Pancreas (tissue), 10 donors: ENCODE results near the gene ZNF473. TPM values are rescaled to one million over a fixed set of nuclear protein-coding genes. Genes with fewer than 3 reads are reported as not detected.
A peak's percentile ranks its signal among the peaks of the same experiment; 100 is the strongest.

Source experiments
- ATAC-seq, 4 donors: fragments of 200-7000 bp; cut with Tn5 transposase; one replicate each; pipeline versions ENCODE4 v1.8.0 to v1.9.1; 2020; ENCODE audit warnings: mild to moderate bottlenecking in 4 of 4, moderate library complexity in 4 of 4
- DNase-seq, 6 donors: peaks; one replicate each; pipeline ENCODE4 v3.0.0-alpha.2; 2020
- FAIRE-seq: peaks from 2 replicates; lab custom pipeline; 2012; peaks lifted over from hg19 to GRCh38; lab: Jason Lieb, UNC
- H3K27ac ChIP-seq, 4 donors: fragments of 200-600 bp; sonication (generic); 1 replicate in 3 of 4; 2 replicates in 1 of 4; pipeline versions ENCODE4 v1.5.0 to v1.8.0; 2020
- H3K27me3 ChIP-seq, 4 donors: fragments of 200-600 bp; one replicate each; pipeline ENCODE4 v1.8.0; 2021
- H3K36me3 ChIP-seq, 3 donors: fragments of 200-600 bp; sonication (generic) in 1 of 3; one replicate each; pipeline versions ENCODE4 v1.5.0 to v1.8.0; 2020 to 2021
- H3K4me1 ChIP-seq, 3 donors: fragments of 200-600 bp; one replicate each; pipeline ENCODE4 v1.8.0; 2021
- H3K4me3 ChIP-seq, 4 donors: fragments of 200-600 bp; sonication (generic) in 2 of 4; one replicate each; pipeline versions ENCODE4 v1.5.0 to v1.8.0; 2020 to 2021
- H3K9me3 ChIP-seq, 4 donors: fragments of 200-600 bp; one replicate each; pipeline ENCODE4 v1.8.0; 2021
- CTCF ChIP-seq, 4 donors: fragments of 200-600 bp; sonication (generic) in 3 of 4; IDR thresholded peaks; one replicate each; pipeline versions ENCODE4 v1.5.0 to v1.8.0; 2021; ENCODE audit warnings: antibody characterized with exemption in 4 of 4
- WGBS, 2 donors: extraction: QIAGEN DNeasy Blood & Tissue Kit; methylation state at CpG; one replicate each; pipeline ENCODE4 v1.1.7; 2013; 5-methylcytosine and 5-hydroxymethylcytosine counted together
- intact Hi-C, 3 donors: fragments of 100-400 bp; cut with DNase I; formaldehyde crosslinking; loops; one replicate each; pipeline versions ENCODE4 v1.11.1 to v1.14.2; 2022
- polyA plus RNA-seq, 2 donors: library from polyadenylated mRNA; stranded (reverse); fragments of 200-250 nt; gene quantifications; one replicate each; pipeline ENCODE4 v1.2.3, GENCODE V29; 2013
- total RNA-seq, 6 donors: library from RNA; stranded (reverse); fragmentation: NEBNext Ultra II Directional in 4 of 6; extraction: Animal tissue kit (Norgen Biotek cat#: 25700) in 4 of 6; gene quantifications; one replicate each; pipeline versions ENCODE4 v1.2.1 to v1.2.4, GENCODE V29; 2021 to 2023
- donor health status: healthy with polysubstance abuse.
- donor health status: DM: no; HTN: no; CAD: no; lungs with moderate emphysema.
- donor health status: DM: no; HTN: no; CAD: no.
- donor health status: control.
- donor health status: control.
- donor health status: Bipolar disorder and iron deficiency.
- donor health status: DM: yes; HTN: yes; CAD: no.
- donor health status: DM: no; HTN: no; CAD: no.
- donor health status: DM: no; HTN: no; CAD: no.
- donor health status: DM: yes; HTN: yes; CAD: no.

Gene ZNF473
- total and polyA plus RNA-seq, 8 donors, result 1.9 to 6.3 (median 3.9) TPM

GRCh38 chr19:50043967-50044366 is 18.2 kb downstream of the ZNF473 start:
- 100% methylated on average over 2 of the region's 2 CpGs for WGBS, 2 donors
- Histone ChIP-seq H3K4me1 (no peaks in the 10 kb centered on the region), H3K27me3 (no peaks in the 10 kb centered on the region), H3K36me3 (peaks cover 8 to 54% (median 45%) of the 10 kb centered on the region in 3 donors), H3K4me3 (no peak overlapping the region), H3K27ac (no peak overlapping the region), H3K9me3 (no peaks in the 10 kb centered on the region)
- intact Hi-C loops, result no loop called here
- ATAC-seq (no peak), DNase-seq (no peak), FAIRE-seq (no peak)
- no peak for TF ChIP-seq CTCF (IDR thresholded peaks at IDR 0.05)

- intact Hi-C loops, result no loop called here
- H3K4me3 ChIP-seq, result no peak overlapping the region
- no peak for TF ChIP-seq CTCF (IDR thresholded peaks at IDR 0.05)
- ATAC-seq (no peak), DNase-seq (no peak), FAIRE-seq (no peak)
- H3K4me1 ChIP-seq, result no peaks in the 10 kb centered on the region
- no peak overlapping the region for H3K27ac ChIP-seq
- H3K36me3 ChIP-seq, result peaks cover 8 to 45% (median 44%) of the 10 kb centered on the region in 3 donors
- H3K9me3 ChIP-seq, result no peaks in the 10 kb centered on the region
- no peaks in the 10 kb centered on the region for H3K27me3 ChIP-seq
- WGBS, 2 donors, result 98% methylated on average over 7 of the region's 7 CpGs
Observed at GRCh38 chr19:50044922-50045321, 19.1 kb downstream of the ZNF473 start.

GRCh38 chr19:50046649-50047503 is 21.1 kb downstream of the ZNF473 start:
- intact Hi-C loops, result no loop called here
- TF ChIP-seq CTCF (IDR thresholded peaks at IDR 0.05), result peak; percentile 22 to 62 (median 38)
- H3K4me1 ChIP-seq, result no peaks in the 10 kb centered on the region
- H3K36me3 ChIP-seq, result peaks cover 8 to 38% (median 33%) of the 10 kb centered on the region in 3 donors
- no peaks in the 10 kb centered on the region for H3K27me3 ChIP-seq
- no peak for FAIRE-seq
- peak in 4 of 6 donors; percentile 32 to 80 (median 56) for DNase-seq
- H3K9me3 ChIP-seq, result no peaks in the 10 kb centered on the region
- H3K27ac ChIP-seq, result no peak overlapping the region
- peak in 2 of 4 donors; percentile 39 to 59 for ATAC-seq
- H3K4me3 ChIP-seq, result no peak overlapping the region
- 59 to 74% methylated on average over 14 of the region's 14 CpGs for WGBS, 2 donors

- Histone ChIP-seq H3K9me3 (no peaks in the 10 kb centered on the region), H3K36me3 (peaks cover 8 to 30% (median 25%) of the 10 kb centered on the region in 3 donors), H3K27me3 (no peaks in the 10 kb centered on the region), H3K27ac (no peak overlapping the region), H3K4me1 (no peaks in the 10 kb centered on the region), H3K4me3 (no peak overlapping the region)
- WGBS, 2 donors, result 95 to 96% methylated on average over 4 of the region's 4 CpGs
- ATAC-seq, result no peak
- intact Hi-C loops, result no loop called here
- no peak for TF ChIP-seq CTCF (IDR thresholded peaks at IDR 0.05)
- no peak for FAIRE-seq
- no peak for DNase-seq
Observed at GRCh38 chr19:50047671-50048070, 21.9 kb downstream of the ZNF473 start.
